GM19193 (cell line): ENCODE results near the gene CRLF2.

Experiments
- POLR2A ChIP-seq: IDR thresholded peaks from 4 replicates; pipeline ENCODE4 v1.6.1; 2011; ENCODE audit not compliant: insufficient read depth, insufficient read length; ENCODE audit errors: extremely low read depth

The CRLF2 gene

GRCh38 chrX:1212532-1212931 is at the start of gene CRLF2:
TSS of gene CRLF2 (minus strand) at chrX:1212649. CDS start at chrX:1212634, 15 bp downstream.
- TF ChIP-seq POLR2A = no peak

GRCh38 chrX:1261285-1261684 is 48.8 kb upstream of the CRLF2 start:
- TF ChIP-seq POLR2A = no peak

- no peak for TF ChIP-seq POLR2A
Observed at GRCh38 chrX:1252861-1253260, 40.4 kb upstream of the CRLF2 start.

- no peak for TF ChIP-seq POLR2A
Observed at GRCh38 chrX:1249101-1249887, 36.8 kb upstream of the CRLF2 start.

- TF ChIP-seq POLR2A = no peak
Observed at GRCh38 chrX:1248331-1249061, 36.0 kb upstream of the CRLF2 start.

GRCh38 chrX:1246816-1247215 is 34.4 kb upstream of the CRLF2 start:
- TF ChIP-seq POLR2A = no peak

GRCh38 chrX:1244164-1245076 is 32.0 kb upstream of the CRLF2 start:
- TF ChIP-seq POLR2A = no peak

GRCh38 chrX:1242891-1243402 is 30.5 kb upstream of the CRLF2 start:
- no peak for TF ChIP-seq POLR2A

- no peak for TF ChIP-seq POLR2A
Observed at GRCh38 chrX:1239681-1240142, 27.3 kb upstream of the CRLF2 start.

- TF ChIP-seq POLR2A = no peak
Observed at GRCh38 chrX:1231850-1232465, 19.5 kb upstream of the CRLF2 start.

- no peak for TF ChIP-seq POLR2A
Observed at GRCh38 chrX:1226249-1226648, 13.8 kb upstream of the CRLF2 start.

- TF ChIP-seq POLR2A = no peak
Observed at GRCh38 chrX:1224954-1225353, 12.5 kb upstream of the CRLF2 start.

- TF ChIP-seq POLR2A = no peak
Observed at GRCh38 chrX:1223242-1223600, 10.8 kb upstream of the CRLF2 start.

GRCh38 chrX:1222531-1223241 is 10.2 kb upstream of the CRLF2 start:
- no peak for TF ChIP-seq POLR2A
